PC-9 (cell line): ENCODE data around the gene GIPC2.

Experiments used
- CTCF ChIP-seq: fragments of 200-600 bp; sonication (generic); conservative IDR thresholded peaks from 2 replicates; pipeline ENCODE4 v1.6.1; 2017; ENCODE audit warnings: mixed run types, antibody characterized with exemption, mild to moderate bottlenecking, moderate library complexity
- EZH2 ChIP-seq: fragments of 200-600 bp; sonication (generic); IDR thresholded peaks from 2 replicates; pipeline ENCODE4 v1.8.0; 2017; ENCODE audit warnings: antibody characterized with exemption, low read depth

- TF ChIP-seq CTCF = no peak
- no peak for TF ChIP-seq EZH2
These were observed 122.5 kb downstream of the GIPC2 start for GRCh38 chr1:78168306-78168705.
